GM13976 (cell line): ENCODE measurements around the gene PRR16.

ENCODE experiments used
- DNase-seq: peaks from one replicate; pipeline ENCODE4 v3.0.0; 2012; ENCODE audit warnings: low spot score
- in situ Hi-C: fragments of 300-500 bp; cut with MboI; formaldehyde crosslinking; loops from one replicate; pipeline ENCODE4 v1.12.0; 2022; ENCODE audit warnings: low sequenced_read_pairs, mixed read lengths, inconsistent platforms; ENCODE audit not compliant: unreplicated experiment
- TF ChIP-seq, protein P1 (sequence below): IDR thresholded peaks from 2 replicates; pipeline ENCODE4 v1.5.1; 2012; ENCODE audit warnings: borderline replicate concordance, mild to moderate bottlenecking; ENCODE audit not compliant: insufficient read depth; ENCODE audit errors: extremely low read depth, missing control alignments, control extremely low read depth

The PRR16 gene

GRCh38 chr5:120510994-120511686, 47.0 kb downstream of the PRR16 start:
- in situ Hi-C loops: no loop called here
- no peak for DNase-seq
- TF ChIP-seq, protein P1, sequence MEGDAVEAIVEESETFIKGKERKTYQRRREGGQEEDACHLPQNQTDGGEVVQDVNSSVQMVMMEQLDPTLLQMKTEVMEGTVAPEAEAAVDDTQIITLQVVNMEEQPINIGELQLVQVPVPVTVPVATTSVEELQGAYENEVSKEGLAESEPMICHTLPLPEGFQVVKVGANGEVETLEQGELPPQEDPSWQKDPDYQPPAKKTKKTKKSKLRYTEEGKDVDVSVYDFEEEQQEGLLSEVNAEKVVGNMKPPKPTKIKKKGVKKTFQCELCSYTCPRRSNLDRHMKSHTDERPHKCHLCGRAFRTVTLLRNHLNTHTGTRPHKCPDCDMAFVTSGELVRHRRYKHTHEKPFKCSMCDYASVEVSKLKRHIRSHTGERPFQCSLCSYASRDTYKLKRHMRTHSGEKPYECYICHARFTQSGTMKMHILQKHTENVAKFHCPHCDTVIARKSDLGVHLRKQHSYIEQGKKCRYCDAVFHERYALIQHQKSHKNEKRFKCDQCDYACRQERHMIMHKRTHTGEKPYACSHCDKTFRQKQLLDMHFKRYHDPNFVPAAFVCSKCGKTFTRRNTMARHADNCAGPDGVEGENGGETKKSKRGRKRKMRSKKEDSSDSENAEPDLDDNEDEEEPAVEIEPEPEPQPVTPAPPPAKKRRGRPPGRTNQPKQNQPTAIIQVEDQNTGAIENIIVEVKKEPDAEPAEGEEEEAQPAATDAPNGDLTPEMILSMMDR: no peak

DNA sequence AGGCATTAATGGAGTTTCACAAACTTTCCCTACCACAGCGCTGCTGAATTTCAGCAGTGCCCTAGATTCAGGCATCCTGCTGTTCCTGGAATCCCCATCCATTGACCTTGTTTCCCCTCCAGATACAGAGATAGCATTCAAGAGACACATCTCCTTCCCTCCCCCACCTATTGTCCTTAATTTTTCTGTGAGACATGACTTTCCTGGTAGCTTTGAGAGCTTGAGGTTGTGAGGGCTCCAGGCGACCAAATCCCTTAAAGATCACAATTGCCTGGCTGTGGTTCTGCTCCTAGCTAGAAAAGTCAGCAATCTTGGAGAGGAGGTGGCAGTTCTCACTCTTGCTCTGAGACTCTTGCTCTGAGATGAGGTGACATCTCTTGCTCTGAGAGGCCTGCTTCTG, 48.0 kb downstream of the PRR16 start:
- in situ Hi-C loops: no loop called here
- TF ChIP-seq, protein P1: no peak
- no peak for DNase-seq

- in situ Hi-C loops: no loop called here
- TF ChIP-seq, protein P1: no peak
- DNase-seq: no peak
Observed at GRCh38 chr5:120512791-120513650, 48.9 kb downstream of the PRR16 start.

DNA sequence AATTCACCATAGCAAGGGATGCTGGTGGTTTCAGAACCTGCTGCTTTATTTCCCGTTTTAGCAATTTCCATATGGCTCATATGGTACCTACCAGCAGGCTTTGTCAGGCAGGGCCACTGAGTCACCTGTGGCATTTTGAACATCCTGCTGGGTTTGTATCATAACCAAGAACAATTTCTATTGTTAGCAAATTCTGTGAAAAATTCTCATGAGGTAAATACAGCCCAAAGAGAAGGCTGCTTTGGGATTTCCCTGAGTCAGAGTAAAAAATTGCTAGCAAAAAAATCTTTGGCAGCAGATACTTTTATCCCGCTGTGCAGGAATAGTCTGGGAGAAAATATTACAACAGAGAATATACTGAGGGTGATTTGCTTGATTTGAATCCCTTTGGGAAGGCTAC, 52.7 kb downstream of the PRR16 start:
- DNase-seq: no peak
- in situ Hi-C loops: no loop called here
- TF ChIP-seq, protein P1: no peak

- in situ Hi-C loops: no loop called here
- no peak for DNase-seq
- TF ChIP-seq, protein P1: no peak
Observed at GRCh38 chr5:120517607-120518252, 53.6 kb downstream of the PRR16 start.

GRCh38 chr5:120518581-120518980, 54.5 kb downstream of the PRR16 start:
- DNase-seq: no peak
- in situ Hi-C loops: no loop called here
- TF ChIP-seq, protein P1: no peak
